ENCODE results near the gene BPGM.

BPGM gene

GRCh38 chr7:134710511-134710853, 63.8 kb downstream of the BPGM start:
- Histone ChIP-seq H3K79me1 (ENCODE audit: low read depth, low read length) (no peaks in the 10 kb centered on the region), H3K4me3 (ENCODE audit: low read length in 2 of 2) (peak overlapping the region in 1 of 2 donors; percentile 61), H3K4me1 (ENCODE audit: control insufficient read depth in 2 of 2, insufficient read depth in 1 of 2, low read depth in 1 of 2, low read length in 2 of 2) (no peaks in the 10 kb centered on the region), H3K23ac (ENCODE audit: low read depth, low read length, poor library complexity) (peak overlapping the region; percentile 11), H3K14ac (ENCODE audit: low read length) (no peak overlapping the region), H2AK5ac (ENCODE audit: low read depth, low read length) (no peak overlapping the region), H3K4me2 (ENCODE audit: insufficient read depth, low read length, poor library complexity, severe bottlenecking) (no peak overlapping the region), H3K4ac (ENCODE audit: low read length) (no peak overlapping the region), H2AFZ (ENCODE audit: low read length) (no peak overlapping the region), H2BK15ac (ENCODE audit: low read length) (no peak overlapping the region), H2BK5ac (ENCODE audit: low read length) (no peak overlapping the region), H3K9ac (ENCODE audit: low read depth, low read length, poor library complexity) (no peak overlapping the region), H3K9me3 (replicated peaks in 1 of 2; ENCODE audit: control insufficient read depth in 2 of 2, insufficient read depth in 1 of 2, low read depth in 1 of 2, low read length in 2 of 2) (no peaks in the 10 kb centered on the region), H3K36me3 (replicated peaks in 1 of 2; ENCODE audit: control insufficient read depth in 2 of 2, insufficient read depth in 2 of 2, low read length in 2 of 2) (no peaks in the 10 kb centered on the region), H3K18ac (ENCODE audit: low read length) (no peak overlapping the region), H3K27ac (replicated peaks; ENCODE audit: low read length) (no peak overlapping the region), H4K8ac (ENCODE audit: low read depth, low read length) (no peak overlapping the region), H3K27me3 (ENCODE audit: control insufficient read depth in 3 of 3, insufficient read depth in 3 of 3, low read depth in 1 of 3, low read length in 3 of 3) (peaks cover 0 to 14% (median 0%) of the 10 kb centered on the region in 3 experiments), H2BK12ac (ENCODE audit: low read length) (no peak overlapping the region), H4K91ac (ENCODE audit: low read depth, low read length, poor library complexity) (no peak overlapping the region), H2BK120ac (ENCODE audit: low read depth, low read length) (no peak overlapping the region)
- DNase-seq (ENCODE audit: low spot score), result no peak
- no CpG with 5 or more reads among the region's 8 CpGs for WGBS, 2 donors (ENCODE audit: extremely low coverage in 2 of 2, insufficient read length in 2 of 2, insufficient replicate concordance in 1 of 2)

GRCh38 chr7:134710854-134711624, 64.4 kb downstream of the BPGM start:
- Histone ChIP-seq H2BK5ac (ENCODE audit: low read length) (no peak overlapping the region), H2AK5ac (ENCODE audit: low read depth, low read length) (no peak overlapping the region), H2BK120ac (ENCODE audit: low read depth, low read length) (no peak overlapping the region), H3K36me3 (replicated peaks in 1 of 2; ENCODE audit: control insufficient read depth in 2 of 2, insufficient read depth in 2 of 2, low read length in 2 of 2) (no peaks in the 10 kb centered on the region), H4K91ac (ENCODE audit: low read depth, low read length, poor library complexity) (no peak overlapping the region), H3K27ac (replicated peaks; ENCODE audit: low read length) (no peak overlapping the region), H3K14ac (ENCODE audit: low read length) (no peak overlapping the region), H3K23ac (ENCODE audit: low read depth, low read length, poor library complexity) (peak overlapping the region; percentile 11), H2BK12ac (ENCODE audit: low read length) (no peak overlapping the region), H3K18ac (ENCODE audit: low read length) (no peak overlapping the region), H2AFZ (ENCODE audit: low read length) (no peak overlapping the region), H3K9ac (ENCODE audit: low read depth, low read length, poor library complexity) (no peak overlapping the region), H3K9me3 (replicated peaks in 1 of 2; ENCODE audit: control insufficient read depth in 2 of 2, insufficient read depth in 1 of 2, low read depth in 1 of 2, low read length in 2 of 2) (no peaks in the 10 kb centered on the region), H3K4me1 (ENCODE audit: control insufficient read depth in 2 of 2, insufficient read depth in 1 of 2, low read depth in 1 of 2, low read length in 2 of 2) (no peaks in the 10 kb centered on the region), H3K27me3 (ENCODE audit: control insufficient read depth in 3 of 3, insufficient read depth in 3 of 3, low read depth in 1 of 3, low read length in 3 of 3) (peaks cover 0 to 9% (median 0%) of the 10 kb centered on the region in 3 experiments), H3K79me1 (ENCODE audit: low read depth, low read length) (no peaks in the 10 kb centered on the region), H3K4me3 (ENCODE audit: low read length in 2 of 2) (peak overlapping the region in 1 of 2 donors; percentile 61), H3K4ac (ENCODE audit: low read length) (no peak overlapping the region), H2BK15ac (ENCODE audit: low read length) (no peak overlapping the region), H3K4me2 (ENCODE audit: insufficient read depth, low read length, poor library complexity, severe bottlenecking) (no peak overlapping the region), H4K8ac (ENCODE audit: low read depth, low read length) (no peak overlapping the region)
- no peak for DNase-seq (ENCODE audit: low spot score)
- no CpG with 5 or more reads among the region's 9 CpGs for WGBS, 2 donors (ENCODE audit: extremely low coverage in 2 of 2, insufficient read length in 2 of 2, insufficient replicate concordance in 1 of 2)

- Histone ChIP-seq H3K23ac (ENCODE audit: low read depth, low read length, poor library complexity) (no peak overlapping the region), H3K14ac (ENCODE audit: low read length) (no peak overlapping the region), H3K36me3 (replicated peaks in 1 of 2; ENCODE audit: control insufficient read depth in 2 of 2, insufficient read depth in 2 of 2, low read length in 2 of 2) (no peaks in the 10 kb centered on the region), H3K18ac (ENCODE audit: low read length) (no peak overlapping the region), H4K91ac (ENCODE audit: low read depth, low read length, poor library complexity) (no peak overlapping the region), H2BK15ac (ENCODE audit: low read length) (no peak overlapping the region), H2BK12ac (ENCODE audit: low read length) (no peak overlapping the region), H3K9me3 (replicated peaks in 1 of 2; ENCODE audit: control insufficient read depth in 2 of 2, insufficient read depth in 1 of 2, low read depth in 1 of 2, low read length in 2 of 2) (no peaks in the 10 kb centered on the region), H3K4me1 (ENCODE audit: control insufficient read depth in 2 of 2, insufficient read depth in 1 of 2, low read depth in 1 of 2, low read length in 2 of 2) (no peaks in the 10 kb centered on the region), H2BK5ac (ENCODE audit: low read length) (no peak overlapping the region), H2BK120ac (ENCODE audit: low read depth, low read length) (no peak overlapping the region), H4K8ac (ENCODE audit: low read depth, low read length) (no peak overlapping the region), H3K4me3 (ENCODE audit: low read length in 2 of 2) (no peak overlapping the region), H3K4me2 (ENCODE audit: insufficient read depth, low read length, poor library complexity, severe bottlenecking) (no peak overlapping the region), H3K9ac (ENCODE audit: low read depth, low read length, poor library complexity) (no peak overlapping the region), H2AFZ (ENCODE audit: low read length) (no peak overlapping the region), H3K27ac (replicated peaks; ENCODE audit: low read length) (no peak overlapping the region), H2AK5ac (ENCODE audit: low read depth, low read length) (no peak overlapping the region), H3K79me1 (ENCODE audit: low read depth, low read length) (no peaks in the 10 kb centered on the region), H3K27me3 (ENCODE audit: control insufficient read depth in 3 of 3, insufficient read depth in 3 of 3, low read depth in 1 of 3, low read length in 3 of 3) (no peaks in the 10 kb centered on the region), H3K4ac (ENCODE audit: low read length) (no peak overlapping the region)
- DNase-seq (ENCODE audit: low spot score), result no peak
- WGBS, 2 donors (ENCODE audit: extremely low coverage in 2 of 2, insufficient read length in 2 of 2, insufficient replicate concordance in 1 of 2), result no CpG with 5 or more reads among the region's 4 CpGs
These were observed 65.5 kb downstream of the BPGM start for GRCh38 chr7:134712196-134712595.

GRCh38 chr7:134714470-134715205, 68.0 kb downstream of the BPGM start:
- no peak overlapping the region for H3K14ac ChIP-seq (ENCODE audit: low read length)
- no peak overlapping the region for H3K27ac ChIP-seq (replicated peaks; ENCODE audit: low read length)
- H3K18ac ChIP-seq (ENCODE audit: low read length), result no peak overlapping the region
- no peak overlapping the region for H3K4ac ChIP-seq (ENCODE audit: low read length)
- H3K79me1 ChIP-seq (ENCODE audit: low read depth, low read length), result no peaks in the 10 kb centered on the region
- WGBS, 2 donors (ENCODE audit: extremely low coverage in 2 of 2, insufficient read length in 2 of 2, insufficient replicate concordance in 1 of 2), result no CpG with 5 or more reads among the region's 2 CpGs
- H4K91ac ChIP-seq (ENCODE audit: low read depth, low read length, poor library complexity), result no peak overlapping the region
- no peak overlapping the region for H3K9ac ChIP-seq (ENCODE audit: low read depth, low read length, poor library complexity)
- H2BK15ac ChIP-seq (ENCODE audit: low read length), result no peak overlapping the region
- no peaks in the 10 kb centered on the region for H3K27me3 ChIP-seq (ENCODE audit: control insufficient read depth in 3 of 3, insufficient read depth in 3 of 3, low read depth in 1 of 3, low read length in 3 of 3)
- H3K4me3 ChIP-seq (ENCODE audit: low read length in 2 of 2), result no peak overlapping the region
- H3K9me3 ChIP-seq (replicated peaks in 1 of 2; ENCODE audit: control insufficient read depth in 2 of 2, insufficient read depth in 1 of 2, low read depth in 1 of 2, low read length in 2 of 2), result no peaks in the 10 kb centered on the region
- no peaks in the 10 kb centered on the region for H3K36me3 ChIP-seq (replicated peaks in 1 of 2; ENCODE audit: control insufficient read depth in 2 of 2, insufficient read depth in 2 of 2, low read length in 2 of 2)
- H3K4me1 ChIP-seq (ENCODE audit: control insufficient read depth in 2 of 2, insufficient read depth in 1 of 2, low read depth in 1 of 2, low read length in 2 of 2), result no peaks in the 10 kb centered on the region
- DNase-seq (ENCODE audit: low spot score), result no peak
- H4K8ac ChIP-seq (ENCODE audit: low read depth, low read length), result no peak overlapping the region
- H3K23ac ChIP-seq (ENCODE audit: low read depth, low read length, poor library complexity), result no peak overlapping the region
- H2AFZ ChIP-seq (ENCODE audit: low read length), result no peak overlapping the region
- no peak overlapping the region for H2BK12ac ChIP-seq (ENCODE audit: low read length)
- H2AK5ac ChIP-seq (ENCODE audit: low read depth, low read length), result no peak overlapping the region
- no peak overlapping the region for H3K4me2 ChIP-seq (ENCODE audit: insufficient read depth, low read length, poor library complexity, severe bottlenecking)
- no peak overlapping the region for H2BK120ac ChIP-seq (ENCODE audit: low read depth, low read length)
- no peak overlapping the region for H2BK5ac ChIP-seq (ENCODE audit: low read length)

Data from neuronal stem cell (in vitro differentiated cells).